Pancreas (tissue), 10 donors: ENCODE results near the gene TLCD1. TPM values are rescaled to one million over a fixed set of nuclear protein-coding genes. Genes with fewer than 3 reads are reported as not detected.

Source experiments
- ATAC-seq, 4 donors: fragments of 200-7000 bp; cut with Tn5 transposase; one replicate each; pipeline versions ENCODE4 v1.8.0 to v1.9.1; 2020; ENCODE audit warnings: mild to moderate bottlenecking in 4 of 4, moderate library complexity in 4 of 4
- DNase-seq, 6 donors: peaks; one replicate each; pipeline ENCODE4 v3.0.0-alpha.2; 2020
- FAIRE-seq: peaks from 2 replicates; lab custom pipeline; 2012; peaks lifted over from hg19 to GRCh38; lab: Jason Lieb, UNC
- H3K27ac ChIP-seq, 4 donors: fragments of 200-600 bp; sonication (generic); 1 replicate in 3 of 4; 2 replicates in 1 of 4; pipeline versions ENCODE4 v1.5.0 to v1.8.0; 2020
- H3K27me3 ChIP-seq, 4 donors: fragments of 200-600 bp; one replicate each; pipeline ENCODE4 v1.8.0; 2021
- H3K36me3 ChIP-seq, 3 donors: fragments of 200-600 bp; sonication (generic) in 1 of 3; one replicate each; pipeline versions ENCODE4 v1.5.0 to v1.8.0; 2020 to 2021
- H3K4me1 ChIP-seq, 3 donors: fragments of 200-600 bp; one replicate each; pipeline ENCODE4 v1.8.0; 2021
- H3K4me3 ChIP-seq, 4 donors: fragments of 200-600 bp; sonication (generic) in 2 of 4; one replicate each; pipeline versions ENCODE4 v1.5.0 to v1.8.0; 2020 to 2021
- H3K9me3 ChIP-seq, 4 donors: fragments of 200-600 bp; one replicate each; pipeline ENCODE4 v1.8.0; 2021
- CTCF ChIP-seq, 4 donors: fragments of 200-600 bp; sonication (generic) in 3 of 4; IDR thresholded peaks; one replicate each; pipeline versions ENCODE4 v1.5.0 to v1.8.0; 2021; ENCODE audit warnings: antibody characterized with exemption in 4 of 4
- WGBS, 2 donors: extraction: QIAGEN DNeasy Blood & Tissue Kit; methylation state at CpG; one replicate each; pipeline ENCODE4 v1.1.7; 2013; 5-methylcytosine and 5-hydroxymethylcytosine counted together
- intact Hi-C, 3 donors: fragments of 100-400 bp; cut with DNase I; formaldehyde crosslinking; loops; one replicate each; pipeline versions ENCODE4 v1.11.1 to v1.14.2; 2022
- polyA plus RNA-seq, 2 donors: library from polyadenylated mRNA; stranded (reverse); fragments of 200-250 nt; gene quantifications; one replicate each; pipeline ENCODE4 v1.2.3, GENCODE V29; 2013
- total RNA-seq, 6 donors: library from RNA; stranded (reverse); fragmentation: NEBNext Ultra II Directional in 4 of 6; extraction: Animal tissue kit (Norgen Biotek cat#: 25700) in 4 of 6; gene quantifications; one replicate each; pipeline versions ENCODE4 v1.2.1 to v1.2.4, GENCODE V29; 2021 to 2023
- donor health status: healthy with polysubstance abuse.
- donor health status: DM: no; HTN: no; CAD: no; lungs with moderate emphysema.
- donor health status: DM: no; HTN: no; CAD: no.
- donor health status: control.
- donor health status: control.
- donor health status: Bipolar disorder and iron deficiency.
- donor health status: DM: yes; HTN: yes; CAD: no.
- donor health status: DM: no; HTN: no; CAD: no.
- donor health status: DM: no; HTN: no; CAD: no.
- donor health status: DM: yes; HTN: yes; CAD: no.

TLCD1 gene
- total and polyA plus RNA-seq, 8 donors: 3.7 to 10.5 (median 5.3) TPM

- FAIRE-seq (no peak), ATAC-seq (no peak), DNase-seq (no peak)
- no peaks in the 10 kb centered on the region for H3K9me3 ChIP-seq
- H3K27me3 ChIP-seq: no peaks in the 10 kb centered on the region
- intact Hi-C loops: no loop called here
- 89 to 94% methylated on average over 3 of the region's 3 CpGs for WGBS, 2 donors
- peaks cover 9 to 93% (median 61%) of the 10 kb centered on the region in 3 donors for H3K36me3 ChIP-seq
- no peaks in the 10 kb centered on the region for H3K4me1 ChIP-seq
- no peak for TF ChIP-seq CTCF (IDR thresholded peaks at IDR 0.05)
- H3K27ac ChIP-seq: no peak overlapping the region
- no peak overlapping the region for H3K4me3 ChIP-seq
Observed at GRCh38 chr17:28675490-28675889, 50.5 kb downstream of the TLCD1 start.

Other genes with a start within 250 kb of the TLCD1 start
- gene FOXN1, start 219.9 kb downstream of the TLCD1 start, total RNA-seq: under 1 TPM in 2 of 6 donors, not detected in 4; 0.09 to 0.19 TPM
- gene FOXN1, start 219.9 kb downstream of the TLCD1 start, polyA plus RNA-seq: under 1 TPM in 1 of 2 donors, not detected in 1; 0.02 TPM
- 10 to 100 TPM in 4 of 6 donors, 1 to 10 TPM in 2; 9.3 to 17.9 (median 11.2) TPM for gene UNC119, start 173.6 kb downstream of the TLCD1 start, total RNA-seq
- gene UNC119, start 173.6 kb downstream of the TLCD1 start, polyA plus RNA-seq: 10 to 100 TPM; 18.1 to 31.1 TPM
- 10 to 100 TPM in 5 of 6 donors, 1 to 10 TPM in 1; 9.4 to 26.5 (median 15.9) TPM for gene PIGS, start 154.7 kb downstream of the TLCD1 start, total RNA-seq
- 10 to 100 TPM in 1 of 2 donors, 1 to 10 TPM in 1; 9.2 to 24.0 TPM for gene PIGS, start 154.7 kb downstream of the TLCD1 start, polyA plus RNA-seq
- gene ALDOC, start 149.3 kb downstream of the TLCD1 start, total RNA-seq: 1 to 10 TPM in 5 of 6 donors, under 1 TPM in 1; 0.69 to 5.5 (median 1.8) TPM
- gene ALDOC, start 149.3 kb downstream of the TLCD1 start, polyA plus RNA-seq: 1 to 10 TPM; 2.4 to 8.4 TPM
- 1 to 10 TPM in 5 of 6 donors, under 1 TPM in 1; 0.93 to 2.7 (median 1.7) TPM for gene SPAG5, start 127.2 kb downstream of the TLCD1 start, total RNA-seq
- 1 to 10 TPM; 3.9 to 7.4 TPM for gene SPAG5, start 127.2 kb downstream of the TLCD1 start, polyA plus RNA-seq
- gene RSKR, start 112.0 kb downstream of the TLCD1 start, total RNA-seq: 1 to 10 TPM; 2.2 to 6.1 (median 3.0) TPM
- gene RSKR, start 112.0 kb downstream of the TLCD1 start, polyA plus RNA-seq: 1 to 10 TPM; 3.9 to 6.9 TPM
- 10 to 100 TPM; 45.5 to 78.9 (median 55.2) TPM for gene BLTP2, start 81.1 kb downstream of the TLCD1 start, total RNA-seq
- 10 to 100 TPM; 22.4 to 25.4 TPM for gene BLTP2, start 81.1 kb downstream of the TLCD1 start, polyA plus RNA-seq
- 10 to 100 TPM; 13.8 to 32.0 (median 18.7) TPM for gene SDF2, start 64.3 kb downstream of the TLCD1 start, total RNA-seq
- 10 to 100 TPM; 16.6 to 38.6 TPM for gene SDF2, start 64.3 kb downstream of the TLCD1 start, polyA plus RNA-seq
- gene SUPT6H, start 64.0 kb downstream of the TLCD1 start, total RNA-seq: 10 to 100 TPM; 21.8 to 31.3 (median 26.4) TPM
- gene SUPT6H, start 64.0 kb downstream of the TLCD1 start, polyA plus RNA-seq: 10 to 100 TPM; 41.5 to 49.0 TPM
- 1 to 10 TPM in 1 of 6 donors, under 1 TPM in 5; 0.19 to 1.5 (median 0.33) TPM for gene PROCA1, start 14.3 kb downstream of the TLCD1 start, total RNA-seq
- gene PROCA1, start 14.3 kb downstream of the TLCD1 start, polyA plus RNA-seq: 1 to 10 TPM; 2.0 to 3.1 TPM
- gene RAB34, start 8.4 kb downstream of the TLCD1 start, total RNA-seq: 10 to 100 TPM in 1 of 6 donors, 1 to 10 TPM in 4, under 1 TPM in 1; 0.94 to 10.6 (median 5.3) TPM
- gene RAB34, start 8.4 kb downstream of the TLCD1 start, polyA plus RNA-seq: 10 to 100 TPM; 11.7 to 17.7 TPM
- 100 to 1,000 TPM; 551 to 988 (median 835) TPM for gene RPL23A, start 6.2 kb downstream of the TLCD1 start, total RNA-seq
- gene RPL23A, start 6.2 kb downstream of the TLCD1 start, polyA plus RNA-seq: 100 to 1,000 TPM; 305 to 640 TPM
- 1 to 10 TPM; 2.5 to 5.8 (median 3.8) TPM for gene NEK8, start 2.6 kb upstream of the TLCD1 start, total RNA-seq
- gene NEK8, start 2.6 kb upstream of the TLCD1 start, polyA plus RNA-seq: 1 to 10 TPM; 8.4 to 9.7 TPM
- 10 to 100 TPM; 22.6 to 48.2 (median 32.3) TPM for gene TRAF4, start 17.8 kb upstream of the TLCD1 start, total RNA-seq
- gene TRAF4, start 17.8 kb upstream of the TLCD1 start, polyA plus RNA-seq: 10 to 100 TPM; 41.0 to 43.8 TPM
- gene FAM222B, start 116.6 kb upstream of the TLCD1 start, total RNA-seq: 10 to 100 TPM in 1 of 6 donors, 1 to 10 TPM in 5; 5.5 to 15.6 (median 8.9) TPM
- 1 to 10 TPM; 6.6 to 7.4 TPM for gene FAM222B, start 116.6 kb upstream of the TLCD1 start, polyA plus RNA-seq
- gene ERAL1, start 128.8 kb upstream of the TLCD1 start, total RNA-seq: 10 to 100 TPM; 11.7 to 21.7 (median 15.5) TPM
- 10 to 100 TPM; 33.4 to 36.8 TPM for gene ERAL1, start 128.8 kb upstream of the TLCD1 start, polyA plus RNA-seq
- gene FLOT2, start 171.5 kb upstream of the TLCD1 start, total RNA-seq: 10 to 100 TPM; 32.1 to 65.2 (median 35.6) TPM
- gene FLOT2, start 171.5 kb upstream of the TLCD1 start, polyA plus RNA-seq: 10 to 100 TPM; 37.4 to 43.9 TPM
- 1 to 10 TPM; 2.6 to 6.1 (median 4.5) TPM for gene DHRS13, start 176.8 kb upstream of the TLCD1 start, total RNA-seq
- gene DHRS13, start 176.8 kb upstream of the TLCD1 start, polyA plus RNA-seq: 1 to 10 TPM; 8.6 to 9.8 TPM
- 10 to 100 TPM; 19.9 to 31.6 (median 25.6) TPM for gene PHF12, start 225.3 kb upstream of the TLCD1 start, total RNA-seq
- gene PHF12, start 225.3 kb upstream of the TLCD1 start, polyA plus RNA-seq: 10 to 100 TPM; 23.5 to 25.7 TPM